Memory B cell (primary cell): ENCODE results near the gene MMS22L.
"Not testable (repeated sequence)": the region's sequence is repeated elsewhere in the genome, so short reads cannot be mapped to it uniquely, and the experiment has no call there.

ENCODE experiments used
- ATAC-seq: fragments of 150-1000 bp; cut with Tn5 transposase; 2 replicates; pipeline ENCODE4 v1.10.0; 2021; ENCODE audit warnings: low read depth, mild to moderate bottlenecking, moderate library complexity
- DNase-seq, 2 donors: peaks; one replicate each; pipeline ENCODE4 v3.0.0; 2022; ENCODE audit warnings: low spot score in 2 of 2
- H3K27ac Mint-ChIP-seq: one replicate; pipeline ENCODE4 v1.8.0; 2022; ENCODE audit warnings: mild to moderate bottlenecking, moderate library complexity, mixed read lengths
- H3K27me3 Mint-ChIP-seq: one replicate; pipeline ENCODE4 v1.8.0; 2022; ENCODE audit warnings: mixed read lengths
- H3K36me3 Mint-ChIP-seq: one replicate; pipeline ENCODE4 v1.8.0; 2022; ENCODE audit warnings: mild to moderate bottlenecking, mixed read lengths
- H3K4me1 Mint-ChIP-seq: one replicate; pipeline ENCODE4 v1.8.0; 2022; ENCODE audit warnings: mixed read lengths
- H3K4me3 Mint-ChIP-seq: one replicate; pipeline ENCODE4 v1.8.0; 2022; ENCODE audit warnings: mild to moderate bottlenecking, moderate library complexity, mixed read lengths
- H3K9me3 Mint-ChIP-seq: one replicate; pipeline ENCODE4 v1.8.0; 2022; ENCODE audit warnings: mixed read lengths

MMS22L gene

DNA sequence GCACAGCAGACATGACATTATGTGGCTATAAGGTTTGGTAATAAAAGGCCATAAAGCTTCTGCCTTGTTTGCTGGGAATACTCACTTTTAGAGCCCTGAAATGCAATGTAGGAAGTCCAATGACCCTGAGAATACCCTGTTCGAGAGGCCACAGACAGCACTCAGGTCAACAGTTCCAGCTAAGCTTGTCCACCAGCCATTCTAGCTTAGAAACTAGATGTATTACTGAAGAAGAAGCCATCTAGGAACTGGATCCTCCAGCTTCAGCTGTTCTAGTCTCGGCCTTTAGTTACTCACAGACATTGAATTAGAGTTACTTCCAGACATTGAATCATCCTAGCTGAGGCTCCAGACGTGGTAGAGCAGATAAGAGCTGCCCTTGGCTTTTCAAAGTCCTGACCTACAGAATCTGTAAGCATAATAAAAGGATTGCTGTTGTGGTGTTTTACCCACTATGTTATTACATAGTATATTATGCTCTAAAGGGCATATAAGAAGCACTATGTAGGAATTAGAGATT lies 84.9 kb downstream of the MMS22L start:
- Mint-ChIP-seq H3K27me3 (no peaks in the 10 kb centered on the region), H3K27ac (no peak overlapping the region), H3K4me1 (no peaks in the 10 kb centered on the region), H3K9me3 (no peaks in the 10 kb centered on the region), H3K4me3 (no peak overlapping the region), H3K36me3 (peaks cover 5% of the 10 kb centered on the region)
- ATAC-seq (no peak), DNase-seq (no peak)

DNA sequence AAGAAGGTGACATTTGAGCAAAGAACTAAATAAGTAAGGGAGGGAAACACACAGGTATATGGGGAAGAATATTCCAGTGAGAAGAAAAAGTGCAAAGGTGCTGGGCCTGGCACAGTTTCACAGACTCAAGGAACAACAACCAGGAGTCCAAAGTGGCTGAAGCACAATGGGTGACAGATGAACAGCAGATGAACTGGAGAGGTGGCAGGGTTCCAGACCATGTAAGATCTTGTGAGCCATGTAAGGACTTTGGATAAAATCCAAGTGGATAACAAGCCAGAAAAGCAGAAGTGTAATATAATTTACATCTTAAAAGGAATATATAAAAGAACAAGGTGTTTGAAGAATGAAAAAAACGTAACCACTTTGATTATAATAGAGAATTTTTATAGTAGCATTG lies 87.9 kb downstream of the MMS22L start:
- no peak for ATAC-seq
- H3K4me1 Mint-ChIP-seq = no peaks in the 10 kb centered on the region
- peaks cover 3% of the 10 kb centered on the region for H3K36me3 Mint-ChIP-seq
- no peaks in the 10 kb centered on the region for H3K9me3 Mint-ChIP-seq
- no peak overlapping the region for H3K27ac Mint-ChIP-seq
- DNase-seq = no peak
- no peak overlapping the region for H3K4me3 Mint-ChIP-seq
- no peaks in the 10 kb centered on the region for H3K27me3 Mint-ChIP-seq

GRCh38 chr6:97189767-97190166 lies 93.2 kb downstream of the MMS22L start:
- Mint-ChIP-seq H3K36me3 (no peaks in the 10 kb centered on the region), H3K27me3 (no peaks in the 10 kb centered on the region), H3K27ac (no peak overlapping the region), H3K4me3 (no peak overlapping the region), H3K9me3 (no peaks in the 10 kb centered on the region), H3K4me1 (no peaks in the 10 kb centered on the region)
- DNase-seq (no peak), ATAC-seq (no peak)

DNA sequence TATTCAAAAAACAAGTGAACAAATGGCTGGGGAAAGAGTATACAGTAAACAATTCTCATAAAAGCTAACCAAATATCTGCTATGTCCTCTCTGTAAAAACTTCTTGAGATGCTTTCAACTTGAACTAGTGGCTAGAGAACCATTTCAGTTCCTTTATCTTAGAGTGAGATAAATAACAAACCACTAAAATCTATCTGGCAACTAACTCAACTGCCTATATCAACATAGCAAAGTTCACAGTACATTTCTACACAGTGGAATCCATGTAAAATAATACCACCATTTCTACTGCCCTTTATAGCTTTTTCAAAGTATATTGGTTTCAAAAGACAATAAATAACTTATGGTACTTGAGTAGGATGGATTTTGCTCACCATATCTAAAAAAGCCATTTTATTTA lies 95.1 kb downstream of the MMS22L start:
- H3K4me1 Mint-ChIP-seq = no peaks in the 10 kb centered on the region
- H3K27ac Mint-ChIP-seq = no peak overlapping the region
- DNase-seq = no peak
- H3K4me3 Mint-ChIP-seq = no peak overlapping the region
- no peaks in the 10 kb centered on the region for H3K27me3 Mint-ChIP-seq
- no peaks in the 10 kb centered on the region for H3K36me3 Mint-ChIP-seq
- no peak for ATAC-seq
- no peaks in the 10 kb centered on the region for H3K9me3 Mint-ChIP-seq

GRCh38 chr6:97186416-97186999 lies 96.5 kb downstream of the MMS22L start:
- DNase-seq (peak; percentile 40 to 47), ATAC-seq (peak; percentile 65)
- Mint-ChIP-seq H3K9me3 (no peaks in the 10 kb centered on the region), H3K4me1 (no peaks in the 10 kb centered on the region), H3K27ac (no peak overlapping the region), H3K27me3 (no peaks in the 10 kb centered on the region), H3K36me3 (no peaks in the 10 kb centered on the region), H3K4me3 (no peak overlapping the region)

DNA sequence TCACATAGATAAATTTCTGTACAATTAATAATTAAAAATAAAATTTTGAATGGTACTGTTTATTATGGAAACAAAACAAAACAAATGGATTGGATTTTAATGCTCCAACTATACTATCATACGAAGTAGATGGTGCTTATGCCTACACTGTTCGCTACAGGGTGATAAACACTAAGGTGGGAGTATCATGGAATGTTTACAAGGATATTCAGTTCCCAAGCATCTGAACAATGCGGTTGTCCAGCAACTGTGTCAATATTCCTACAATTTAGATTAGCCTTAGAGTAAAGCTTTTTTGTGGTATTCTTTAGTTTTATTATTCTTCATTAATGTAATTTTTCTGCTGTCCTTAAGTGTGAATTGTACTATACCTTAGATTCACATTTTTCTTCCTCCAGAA lies 105.1 kb downstream of the MMS22L start:
- Mint-ChIP-seq H3K27me3 (no peaks in the 10 kb centered on the region), H3K4me1 (no peaks in the 10 kb centered on the region), H3K9me3 (peaks cover 2% of the 10 kb centered on the region), H3K36me3 (peaks cover 19% of the 10 kb centered on the region), H3K27ac (no peak overlapping the region), H3K4me3 (no peak overlapping the region)
- ATAC-seq (no peak), DNase-seq (no peak)

GRCh38 chr6:97176468-97176867 lies 106.5 kb downstream of the MMS22L start:
- ATAC-seq = no peak
- H3K9me3 Mint-ChIP-seq = peaks cover 2% of the 10 kb centered on the region
- no peaks in the 10 kb centered on the region for H3K4me1 Mint-ChIP-seq
- peaks cover 24% of the 10 kb centered on the region for H3K36me3 Mint-ChIP-seq
- no peak overlapping the region for H3K27ac Mint-ChIP-seq
- no peaks in the 10 kb centered on the region for H3K27me3 Mint-ChIP-seq
- no peak overlapping the region for H3K4me3 Mint-ChIP-seq
- no peak for DNase-seq

DNA sequence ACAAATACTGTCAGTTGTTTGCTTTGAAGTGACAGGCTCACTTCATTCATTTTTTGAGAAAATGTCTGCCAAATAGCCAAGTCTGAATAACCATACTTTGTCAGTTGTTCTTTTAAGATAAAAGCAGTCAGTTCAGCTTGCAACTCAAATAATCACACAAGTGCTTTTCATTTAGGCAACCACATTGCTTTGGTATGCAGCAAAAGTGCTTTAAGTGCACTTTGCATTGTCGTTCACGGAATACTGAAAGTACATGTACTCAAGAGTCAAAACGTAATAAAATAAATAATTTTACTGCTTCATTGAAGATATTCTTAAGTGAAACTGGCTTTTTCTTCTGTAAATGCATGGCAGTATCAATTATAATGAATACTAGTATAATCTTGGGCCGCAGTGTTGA lies 107.2 kb downstream of the MMS22L start:
- Mint-ChIP-seq H3K4me3 (no peak overlapping the region), H3K27ac (no peak overlapping the region), H3K36me3 (peaks cover 25% of the 10 kb centered on the region), H3K4me1 (no peaks in the 10 kb centered on the region), H3K27me3 (no peaks in the 10 kb centered on the region), H3K9me3 (peaks cover 2% of the 10 kb centered on the region)
- ATAC-seq (no peak), DNase-seq (no peak)

- Mint-ChIP-seq H3K9me3 (peaks cover 2% of the 10 kb centered on the region), H3K4me3 (no peak overlapping the region), H3K27me3 (no peaks in the 10 kb centered on the region), H3K36me3 (peaks cover 25% of the 10 kb centered on the region), H3K4me1 (no peaks in the 10 kb centered on the region), H3K27ac (no peak overlapping the region)
- ATAC-seq = no peak
- DNase-seq = no peak
Measured at GRCh38 chr6:97174471-97174870, 108.5 kb downstream of the MMS22L start.

- no peak overlapping the region for H3K4me3 Mint-ChIP-seq
- no peak for ATAC-seq
Measured at GRCh38 chr6:97160280-97160679, 122.7 kb downstream of the MMS22L start.

DNA sequence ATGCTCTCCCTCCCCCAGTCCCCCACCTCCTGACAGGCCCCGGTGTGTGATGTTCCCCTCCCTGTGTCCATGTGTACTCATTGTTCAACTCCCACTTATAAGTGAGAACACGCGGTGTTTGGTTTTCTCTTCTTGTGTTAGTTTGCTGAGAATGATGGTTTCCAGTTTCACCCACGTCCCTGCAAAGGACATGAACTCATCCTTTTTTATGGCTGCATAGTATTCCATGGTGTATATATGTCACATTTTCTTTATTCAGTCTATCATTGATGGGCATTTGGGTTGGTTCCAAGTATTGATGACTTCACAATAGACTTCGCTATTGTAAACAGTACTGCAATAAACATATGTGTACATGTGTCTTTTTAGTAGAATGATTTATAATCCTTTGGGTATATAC lies 127.6 kb downstream of the MMS22L start:
- not testable (repeated sequence) for H3K27ac Mint-ChIP-seq, ATAC-seq, H3K27me3 Mint-ChIP-seq, H3K9me3 Mint-ChIP-seq, H3K4me3 Mint-ChIP-seq, H3K4me1 Mint-ChIP-seq, DNase-seq
- H3K36me3 Mint-ChIP-seq = peaks cover 36% of the 10 kb centered on the region

More at GRCh38 chr6:97160280-97160679, 122.7 kb downstream of the MMS22L start:
- H3K27me3 Mint-ChIP-seq = no peaks in the 10 kb centered on the region
- no peak overlapping the region for H3K27ac Mint-ChIP-seq
- no peak for DNase-seq
- H3K36me3 Mint-ChIP-seq = peaks cover 46% of the 10 kb centered on the region
- H3K9me3 Mint-ChIP-seq = peaks cover 7% of the 10 kb centered on the region
- H3K4me1 Mint-ChIP-seq = no peaks in the 10 kb centered on the region

GRCh38 chr6:97154015-97154414 lies 129.0 kb downstream of the MMS22L start:
- Mint-ChIP-seq H3K4me3 (no peak overlapping the region), H3K36me3 (peaks cover 34% of the 10 kb centered on the region), H3K9me3 (peaks cover 6% of the 10 kb centered on the region), H3K4me1 (no peaks in the 10 kb centered on the region), H3K27ac (no peak overlapping the region), H3K27me3 (no peaks in the 10 kb centered on the region)
- ATAC-seq (no peak), DNase-seq (no peak)

DNA sequence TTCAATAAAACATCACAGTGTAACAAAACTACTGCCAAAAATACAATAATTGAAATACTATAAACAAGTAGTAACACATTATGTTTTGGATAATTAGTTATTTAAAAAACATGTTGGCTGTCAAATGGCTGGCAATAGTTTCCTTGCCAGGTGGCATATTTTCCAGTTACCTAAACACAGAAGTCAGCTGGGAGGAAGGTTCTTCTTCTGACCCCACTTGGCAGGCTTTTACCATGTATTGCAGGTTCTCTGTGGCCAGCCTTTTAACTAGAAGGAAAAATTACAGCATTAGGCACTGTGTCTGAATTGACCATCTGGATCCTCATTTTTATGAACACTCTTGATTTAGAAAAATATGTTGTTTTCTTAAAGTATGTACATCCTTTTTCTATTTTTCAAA lies 131.4 kb downstream of the MMS22L start:
- peaks cover 16% of the 10 kb centered on the region for H3K36me3 Mint-ChIP-seq
- DNase-seq (no peak), ATAC-seq (no peak)
- no peak overlapping the region for H3K27ac Mint-ChIP-seq
- H3K4me3 Mint-ChIP-seq = no peak overlapping the region
- no peaks in the 10 kb centered on the region for H3K4me1 Mint-ChIP-seq
- H3K27me3 Mint-ChIP-seq = no peaks in the 10 kb centered on the region
- peaks cover 3% of the 10 kb centered on the region for H3K9me3 Mint-ChIP-seq

DNA sequence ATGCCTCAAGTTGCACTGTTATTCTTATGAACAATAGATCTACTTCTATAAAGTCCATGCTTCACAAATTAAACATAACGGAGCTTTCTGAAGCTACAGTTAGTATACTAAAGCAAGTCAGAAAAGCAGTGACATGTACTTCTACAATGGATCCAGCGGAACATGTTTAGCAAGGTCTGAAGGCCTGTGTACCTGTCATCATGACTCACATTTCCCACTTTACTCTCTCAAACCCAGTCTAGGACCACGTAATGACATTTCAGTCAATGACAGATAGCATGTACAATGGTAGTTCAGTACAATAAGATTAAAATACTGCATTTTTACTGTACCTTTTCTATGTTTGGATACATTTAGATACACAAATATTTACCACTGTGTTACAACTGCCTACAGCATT lies 132.1 kb downstream of the MMS22L start:
- Mint-ChIP-seq H3K9me3 (no peaks in the 10 kb centered on the region), H3K4me1 (no peaks in the 10 kb centered on the region), H3K4me3 (no peak overlapping the region), H3K27me3 (no peaks in the 10 kb centered on the region), H3K36me3 (peaks cover 13% of the 10 kb centered on the region), H3K27ac (no peak overlapping the region)
- ATAC-seq (no peak), DNase-seq (no peak)

DNA sequence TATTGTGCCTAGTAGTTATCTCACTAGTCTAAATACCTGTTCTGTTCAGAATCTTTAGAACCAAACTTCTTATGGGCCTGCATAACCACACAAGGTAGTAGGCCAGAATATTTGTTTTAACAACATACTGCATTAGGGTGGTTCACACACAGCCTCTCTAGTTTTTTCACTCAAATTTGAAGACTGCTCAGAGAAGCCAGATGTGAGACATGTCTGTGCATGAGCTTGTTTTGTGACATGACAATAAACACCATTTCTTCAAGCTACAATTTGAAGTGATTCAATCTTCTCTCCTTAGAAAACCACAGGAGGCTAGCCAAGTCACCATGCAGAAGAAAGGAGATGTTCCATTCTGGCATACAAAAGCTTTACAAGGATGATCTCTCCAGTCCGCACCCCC lies 135.6 kb downstream of the MMS22L start:
- H3K27ac Mint-ChIP-seq = no peak overlapping the region
- H3K36me3 Mint-ChIP-seq = peaks cover 18% of the 10 kb centered on the region
- no peak for ATAC-seq
- no peaks in the 10 kb centered on the region for H3K27me3 Mint-ChIP-seq
- H3K4me1 Mint-ChIP-seq = no peaks in the 10 kb centered on the region
- no peak overlapping the region for H3K4me3 Mint-ChIP-seq
- no peak for DNase-seq
- no peaks in the 10 kb centered on the region for H3K9me3 Mint-ChIP-seq
